Muscle layer of duodenum (tissue), 2 donors: ENCODE data around the gene BICRA.
"Not testable (repeated sequence)": the region's sequence is repeated elsewhere in the genome, so short reads cannot be mapped to it uniquely, and the experiment has no call there.

ENCODE experiments used
- H3K27ac ChIP-seq: one replicate; pipeline ENCODE4 v1.7.0; 2013; ENCODE audit warnings: mild to moderate bottlenecking, low read length
- H3K27me3 ChIP-seq: one replicate; pipeline ENCODE4 v1.7.0; 2013; ENCODE audit warnings: low read depth, mild to moderate bottlenecking, control low read depth, low read length
- H3K36me3 ChIP-seq, 2 donors: one replicate each; pipeline ENCODE4 v1.7.0; 2013; ENCODE audit warnings: low read length in 2 of 2, control low read depth in 1 of 2, mild to moderate bottlenecking in 1 of 2; ENCODE audit not compliant: insufficient read depth in 2 of 2, control insufficient read depth in 1 of 2
- H3K4me1 ChIP-seq, 2 donors: one replicate each; pipeline ENCODE4 v1.7.0; 2013; ENCODE audit warnings: low read length in 2 of 2, mild to moderate bottlenecking in 2 of 2, control low read depth in 1 of 2, moderate library complexity in 1 of 2; ENCODE audit not compliant: insufficient read depth in 2 of 2, control insufficient read depth in 1 of 2
- H3K4me3 ChIP-seq, 2 donors: one replicate each; pipeline ENCODE4 v1.7.0; 2013; ENCODE audit warnings: low read length in 2 of 2, low read depth in 1 of 2, mild to moderate bottlenecking in 1 of 2
- H3K9me3 ChIP-seq, 2 donors: one replicate each; pipeline ENCODE4 v1.7.0; 2013; ENCODE audit warnings: low read length in 2 of 2, control low read depth in 1 of 2, mild to moderate bottlenecking in 1 of 2; ENCODE audit not compliant: control insufficient read depth in 1 of 2
- donor health status: healthy.

The BICRA gene

DNA sequence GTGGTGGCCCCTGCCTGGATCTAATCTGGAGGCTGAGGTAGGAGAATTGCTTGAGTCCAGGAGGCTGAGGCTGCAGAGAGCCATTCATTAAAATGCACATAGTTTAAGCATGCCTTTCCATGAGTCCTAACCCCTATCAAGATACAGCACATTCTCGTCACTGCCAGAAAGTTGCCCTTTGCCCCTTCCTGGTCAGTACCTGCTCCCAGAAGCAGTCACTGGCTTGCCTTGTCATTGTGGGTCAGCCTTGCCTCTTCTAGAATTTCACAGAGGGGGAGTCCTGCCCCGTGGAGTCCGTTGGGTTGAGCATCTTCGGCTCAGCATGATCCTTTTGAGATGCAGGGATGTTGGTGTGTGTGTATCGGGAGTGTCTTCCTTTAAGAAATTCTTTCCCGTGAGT lies 10.8 kb downstream of the BICRA start:
- H3K36me3 ChIP-seq = peaks cover 0 to 5% of the 10 kb centered on the region in 2 donors
- H3K9me3 ChIP-seq = no peaks in the 10 kb centered on the region
- peaks cover 5 to 44% of the 10 kb centered on the region in 2 donors for H3K4me1 ChIP-seq
- no peak overlapping the region for H3K4me3 ChIP-seq
- no peak overlapping the region for H3K27ac ChIP-seq
- H3K27me3 ChIP-seq = no peaks in the 10 kb centered on the region

DNA sequence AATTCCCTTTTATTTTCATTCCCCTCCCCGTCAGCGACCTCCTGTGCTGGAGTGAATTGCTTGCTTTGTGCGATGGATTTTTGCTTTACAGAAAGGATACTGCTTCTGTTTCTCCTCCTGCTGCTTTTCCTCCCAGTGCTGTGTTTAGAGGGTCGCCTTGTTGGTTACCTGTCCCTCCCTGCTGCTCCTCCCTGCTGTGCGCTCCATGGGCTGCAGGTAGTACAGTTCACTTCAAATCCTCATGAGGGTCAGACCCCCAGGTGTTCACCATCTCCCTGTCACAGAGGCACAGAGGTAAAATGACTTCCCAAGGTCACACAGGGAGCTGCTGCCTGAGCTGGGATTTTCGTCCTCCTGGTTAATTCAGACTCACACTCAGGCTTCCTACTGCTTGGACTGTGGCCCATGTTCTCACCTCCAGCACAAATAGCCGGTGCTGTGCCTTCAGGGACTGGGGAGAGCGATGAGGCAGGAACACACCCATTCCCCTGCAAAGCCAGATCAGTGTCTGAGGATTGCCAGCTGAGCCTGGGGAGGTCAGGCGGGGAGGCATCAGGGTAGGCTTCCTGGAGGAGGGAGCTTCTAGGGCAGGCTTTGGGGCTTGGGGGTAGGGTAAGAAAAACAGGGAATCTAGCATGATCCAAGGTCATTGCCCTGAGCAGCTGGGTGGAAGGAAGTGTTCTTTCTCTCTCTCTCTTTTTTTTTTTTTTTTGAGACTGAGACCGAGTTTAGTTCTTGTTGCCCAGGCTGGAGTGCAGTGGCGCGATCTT lies 14.4 kb downstream of the BICRA start:
- no peaks in the 10 kb centered on the region for H3K36me3 ChIP-seq
- H3K4me3 ChIP-seq = no peak overlapping the region
- H3K27ac ChIP-seq = no peak overlapping the region
- peaks cover 13 to 56% of the 10 kb centered on the region in 2 donors for H3K4me1 ChIP-seq
- no peaks in the 10 kb centered on the region for H3K27me3 ChIP-seq
- H3K9me3 ChIP-seq = no peaks in the 10 kb centered on the region

DNA sequence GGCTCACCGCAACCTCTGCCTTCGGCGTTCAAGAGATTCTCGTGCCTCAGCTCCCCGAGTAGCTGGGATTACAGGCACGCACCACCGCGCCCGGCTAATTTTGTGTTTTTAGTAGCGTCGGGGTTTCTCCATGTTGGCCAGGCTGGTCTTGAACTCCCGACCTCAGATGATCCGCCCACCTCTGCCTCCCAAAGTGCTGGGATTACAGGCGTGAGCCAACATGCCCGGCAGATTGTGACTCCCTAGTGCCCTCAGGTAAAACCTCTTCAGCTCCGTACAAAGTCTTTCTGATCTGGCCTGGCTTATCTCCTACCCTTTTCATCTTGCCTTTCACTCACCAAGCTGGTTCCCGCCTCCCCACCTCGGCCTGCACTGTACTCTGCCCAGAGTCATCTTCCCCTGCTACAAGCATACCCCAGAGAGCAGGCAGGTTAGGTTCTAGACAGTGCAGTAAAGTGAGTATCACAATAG lies 15.0 kb downstream of the BICRA start:
- Histone ChIP-seq H3K27me3 (no peaks in the 10 kb centered on the region), H3K9me3 (no peaks in the 10 kb centered on the region), H3K36me3 (no peaks in the 10 kb centered on the region), H3K4me1 (peaks cover 9 to 50% of the 10 kb centered on the region in 2 donors), H3K27ac (no peak overlapping the region), H3K4me3 (no peak overlapping the region)

DNA sequence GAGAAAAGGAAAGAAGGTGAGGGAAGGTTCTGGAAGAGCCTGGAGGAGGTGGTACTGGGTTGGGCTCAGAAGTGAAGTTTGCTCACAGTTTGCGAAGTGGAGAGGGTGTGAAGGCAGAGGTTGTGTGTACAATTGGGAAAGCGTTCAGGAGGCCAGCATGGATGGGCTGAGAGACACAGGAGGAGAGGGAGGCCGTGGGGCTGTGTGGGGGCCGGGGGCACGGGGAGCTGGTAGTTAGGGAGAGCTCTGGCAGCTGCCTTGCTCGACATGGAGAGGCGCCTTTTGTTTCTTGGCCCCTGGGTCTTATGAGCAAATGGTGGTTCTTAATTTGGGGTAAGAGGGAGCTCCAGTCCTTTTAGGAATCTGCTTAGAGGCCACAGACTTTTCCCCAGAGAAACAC lies 16.7 kb downstream of the BICRA start:
- Histone ChIP-seq H3K9me3 (no peaks in the 10 kb centered on the region), H3K36me3 (no peaks in the 10 kb centered on the region), H3K4me3 (no peak overlapping the region), H3K27ac (peak overlapping the region; percentile 51), H3K27me3 (no peaks in the 10 kb centered on the region), H3K4me1 (peaks cover 9 to 43% of the 10 kb centered on the region in 2 donors)

DNA sequence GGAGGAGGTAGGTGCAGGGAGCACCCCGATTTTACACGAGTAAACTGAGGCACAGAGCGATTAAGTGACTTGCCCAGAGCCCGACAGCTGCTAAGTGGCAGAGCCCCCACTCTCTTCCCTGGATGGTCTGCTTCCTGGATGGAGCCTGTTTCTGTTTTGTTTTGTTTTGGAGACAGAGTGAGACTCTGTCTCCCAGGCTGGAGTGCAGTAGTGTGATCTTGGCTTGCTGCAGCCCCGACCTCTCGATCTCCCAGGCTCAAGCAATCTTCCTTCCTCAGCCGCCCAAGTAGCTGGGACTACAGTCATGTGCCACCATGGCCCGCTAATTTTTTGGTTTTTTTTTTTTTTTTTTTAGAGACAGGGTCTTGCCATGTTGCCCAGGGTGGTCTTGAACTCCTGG lies 17.3 kb downstream of the BICRA start:
- peaks cover 9 to 39% of the 10 kb centered on the region in 2 donors for H3K4me1 ChIP-seq
- peak overlapping the region; percentile 51 for H3K27ac ChIP-seq
- H3K36me3 ChIP-seq = no peaks in the 10 kb centered on the region
- H3K27me3 ChIP-seq = no peaks in the 10 kb centered on the region
- no peaks in the 10 kb centered on the region for H3K9me3 ChIP-seq
- no peak overlapping the region for H3K4me3 ChIP-seq

DNA sequence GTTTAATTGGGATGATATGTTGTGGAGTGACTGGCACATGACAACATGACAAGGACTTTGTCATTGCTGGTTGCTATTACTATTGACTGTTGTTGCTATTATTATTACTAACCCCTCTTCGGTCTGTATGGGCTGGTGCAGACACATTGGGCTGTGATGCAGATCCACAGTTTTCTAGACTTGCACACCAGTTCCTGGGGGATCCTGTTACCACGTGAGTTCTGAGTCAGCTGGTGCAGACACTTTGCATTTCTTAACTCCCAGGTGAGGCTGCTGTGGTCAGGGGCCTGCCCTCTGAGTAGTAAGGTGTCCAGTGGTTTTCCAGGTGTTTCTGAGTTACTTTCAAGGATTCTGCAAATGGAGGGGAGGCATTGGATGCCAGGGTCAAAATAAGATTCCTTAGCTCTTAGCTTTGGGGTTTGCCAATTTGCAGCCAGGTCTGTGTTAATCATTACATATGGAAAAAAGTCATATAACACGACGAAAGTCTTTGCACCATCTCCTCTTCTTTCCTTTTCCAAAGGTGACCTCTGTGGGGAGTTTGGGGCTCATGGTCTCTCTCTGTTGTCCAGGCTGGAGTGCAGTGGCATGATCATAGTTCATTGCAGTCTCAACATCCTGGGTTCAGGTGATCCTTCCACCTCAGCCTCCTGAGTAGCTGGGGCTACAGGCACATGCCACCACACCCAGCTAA lies 19.3 kb downstream of the BICRA start:
- Histone ChIP-seq H3K4me3 (no peak overlapping the region), H3K27me3 (no peaks in the 10 kb centered on the region), H3K9me3 (no peaks in the 10 kb centered on the region), H3K36me3 (no peaks in the 10 kb centered on the region), H3K27ac (no peak overlapping the region), H3K4me1 (peaks cover 9 to 45% of the 10 kb centered on the region in 2 donors)

DNA sequence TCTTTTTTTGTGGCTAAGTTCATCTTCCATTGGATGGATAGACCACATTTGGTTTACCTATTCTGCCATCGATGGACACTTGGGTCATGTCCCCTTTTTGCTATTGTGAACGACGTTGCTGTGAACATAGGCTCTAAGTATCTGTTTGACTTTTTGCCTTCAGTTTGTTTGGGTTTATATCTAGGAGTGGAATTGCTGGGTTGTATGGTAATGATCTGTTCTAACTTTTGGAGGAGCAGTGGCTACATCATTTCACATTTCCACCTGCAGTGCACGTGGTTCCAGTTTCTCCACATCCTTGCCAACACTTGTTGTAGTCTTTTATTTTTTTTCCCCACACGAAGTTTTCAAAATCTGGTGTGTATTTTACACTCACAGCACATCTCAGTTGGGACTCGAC lies 21.7 kb downstream of the BICRA start:
- peaks cover 9 to 41% of the 10 kb centered on the region in 2 donors for H3K4me1 ChIP-seq
- no peak overlapping the region for H3K27ac ChIP-seq
- no peaks in the 10 kb centered on the region for H3K9me3 ChIP-seq

DNA sequence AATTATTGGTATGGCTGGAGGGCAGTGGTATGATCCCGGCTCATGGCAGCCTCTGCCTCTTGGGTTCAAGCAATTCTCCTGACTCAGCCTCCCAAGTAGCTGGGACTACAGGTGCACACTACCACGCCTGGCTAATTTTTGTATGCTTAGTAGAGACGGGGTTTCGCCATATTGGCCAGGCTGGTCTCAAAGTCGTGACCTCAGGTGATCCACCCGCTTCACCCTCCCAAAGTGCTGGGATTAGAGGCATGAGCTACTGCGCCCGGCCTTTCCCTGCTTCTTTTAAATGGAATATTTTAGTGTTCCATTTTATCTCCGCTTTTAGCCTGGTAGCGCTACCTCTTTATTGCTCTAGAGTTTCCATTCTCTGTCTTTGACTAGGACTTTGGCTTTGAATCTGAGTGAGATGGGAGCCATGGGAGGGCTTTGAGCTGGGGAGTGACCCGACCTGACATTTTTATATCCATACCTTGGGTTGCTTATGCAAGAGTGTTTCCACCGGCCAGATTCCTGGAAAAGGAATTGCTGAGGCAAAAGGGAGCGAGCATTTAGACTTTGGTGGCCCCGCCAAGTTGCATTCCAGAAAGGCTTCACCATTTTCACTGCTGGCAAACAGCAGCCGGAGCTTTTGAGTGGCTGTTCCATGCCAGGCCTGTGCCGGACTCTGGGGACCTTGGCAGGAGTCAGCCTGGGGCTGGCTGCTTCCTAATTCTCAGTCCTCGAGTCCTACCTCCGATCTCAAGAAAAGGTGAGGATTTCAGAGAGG lies 22.9 kb downstream of the BICRA start:
- no peaks in the 10 kb centered on the region for H3K36me3 ChIP-seq
- peaks cover 5 to 28% of the 10 kb centered on the region in 2 donors for H3K4me1 ChIP-seq
- peak overlapping the region; percentile 56 for H3K27ac ChIP-seq
- H3K9me3 ChIP-seq = no peaks in the 10 kb centered on the region
- no peak overlapping the region for H3K4me3 ChIP-seq
- H3K27me3 ChIP-seq = no peaks in the 10 kb centered on the region

More for the DNA sequence above, 21.7 kb downstream of the BICRA start:
- H3K36me3 ChIP-seq = no peaks in the 10 kb centered on the region
- no peaks in the 10 kb centered on the region for H3K27me3 ChIP-seq
- H3K4me3 ChIP-seq = no peak overlapping the region

DNA sequence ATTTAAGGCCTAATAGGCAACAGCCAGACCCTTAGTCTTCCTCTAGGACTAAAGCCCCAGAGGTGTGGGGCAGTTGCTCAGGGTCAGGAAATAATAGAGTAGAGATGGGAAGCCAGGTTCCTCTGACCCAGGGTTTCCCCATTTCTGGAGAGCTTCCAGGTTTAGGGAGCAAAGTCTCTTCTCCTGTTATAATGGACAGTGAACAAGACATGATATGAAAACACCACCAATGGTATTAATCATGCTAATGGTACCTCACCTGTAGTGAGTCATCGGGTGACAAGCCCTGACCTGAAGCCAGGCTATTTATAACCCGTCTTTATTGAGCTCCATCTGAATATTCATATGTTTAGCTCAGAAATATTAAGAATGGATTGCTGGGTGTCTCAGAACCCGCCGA lies 24.6 kb downstream of the BICRA start:
- Histone ChIP-seq H3K36me3 (no peaks in the 10 kb centered on the region), H3K9me3 (no peaks in the 10 kb centered on the region), H3K27me3 (no peaks in the 10 kb centered on the region), H3K4me3 (no peak overlapping the region), H3K4me1 (peaks cover 0 to 29% of the 10 kb centered on the region in 2 donors), H3K27ac (peak overlapping the region; percentile 45)

DNA sequence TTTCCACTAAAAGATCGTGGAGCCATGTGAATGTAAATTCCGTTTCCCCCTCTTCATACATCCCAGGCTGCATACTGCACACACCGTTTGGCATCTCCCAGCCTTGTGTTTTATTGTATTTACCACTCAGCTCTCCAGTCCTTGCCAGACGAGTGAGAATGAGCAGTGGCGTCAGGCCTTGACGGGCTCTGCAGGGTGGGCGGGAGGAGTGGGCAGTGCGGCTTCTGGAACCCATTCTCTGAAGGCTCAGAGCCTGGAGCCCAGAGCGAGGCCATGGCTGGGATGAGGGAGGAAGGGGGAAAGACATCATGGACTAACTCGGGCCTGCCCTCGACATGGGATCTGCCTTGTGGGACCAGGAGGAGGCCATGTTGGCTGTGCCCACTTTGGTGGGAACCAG lies 25.1 kb downstream of the BICRA start:
- Histone ChIP-seq H3K27ac (peak overlapping the region; percentile 45), H3K36me3 (no peaks in the 10 kb centered on the region), H3K4me3 (no peak overlapping the region), H3K27me3 (no peaks in the 10 kb centered on the region), H3K4me1 (peaks cover 0 to 29% of the 10 kb centered on the region in 2 donors), H3K9me3 (no peaks in the 10 kb centered on the region)

DNA sequence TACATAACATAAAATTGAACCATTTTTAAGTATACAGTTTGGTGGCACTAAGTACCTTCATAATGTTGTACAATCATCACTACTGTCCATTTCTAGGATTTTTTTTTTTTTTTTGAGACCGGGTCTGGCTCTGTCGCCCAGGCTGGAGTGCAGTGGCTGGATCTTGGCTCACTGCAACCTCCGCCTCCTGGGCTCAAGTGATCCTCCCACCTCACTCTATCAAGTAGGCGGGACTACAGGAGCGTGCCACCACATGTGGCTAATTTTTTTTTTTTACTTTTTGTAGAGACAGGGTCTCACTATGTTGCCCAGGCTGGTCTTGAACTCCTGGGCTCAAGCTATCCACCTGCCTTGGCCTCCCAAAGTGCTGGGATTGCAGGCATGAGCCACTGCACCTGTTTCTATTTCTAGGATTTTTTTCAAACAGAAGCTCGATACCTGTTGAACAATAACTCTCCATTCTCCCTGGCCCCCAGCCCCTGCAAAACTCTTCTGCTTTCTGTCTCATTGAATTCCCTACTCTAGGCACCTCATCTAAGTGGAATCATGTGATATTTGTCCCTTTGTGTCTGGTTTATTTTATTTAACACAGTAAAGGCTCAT lies 26.3 kb downstream of the BICRA start:
- H3K27ac ChIP-seq, H3K36me3 ChIP-seq, H3K27me3 ChIP-seq, H3K9me3 ChIP-seq, H3K4me3 ChIP-seq: not testable (repeated sequence)
- H3K4me1 ChIP-seq = peaks cover 0 to 29% of the 10 kb centered on the region in 2 donors
